Mammary epithelial cell (primary cell): Measurements from ENCODE around the gene HPS1.

Experiments
- EZH2 ChIP-seq: IDR thresholded peaks from 2 replicates; pipeline ENCODE4 v1.6.1; 2012; ENCODE audit warnings: low read length, inconsistent platforms, borderline replicate concordance
- TF ChIP-seq, protein P1 (sequence below), 2 donors: IDR thresholded peaks in 1 of 2; conservative IDR thresholded peaks in 1 of 2; 2 replicates each; pipeline ENCODE4 v1.5.1; 2011 to 2012; ENCODE audit warnings: inconsistent platforms in 2 of 2, low read length in 2 of 2, mild to moderate bottlenecking in 2 of 2, control low read depth in 1 of 2, low read depth in 1 of 2; ENCODE audit not compliant: insufficient read depth in 1 of 2; ENCODE audit errors: extremely low read depth in 1 of 2

- TF ChIP-seq, protein P1, sequence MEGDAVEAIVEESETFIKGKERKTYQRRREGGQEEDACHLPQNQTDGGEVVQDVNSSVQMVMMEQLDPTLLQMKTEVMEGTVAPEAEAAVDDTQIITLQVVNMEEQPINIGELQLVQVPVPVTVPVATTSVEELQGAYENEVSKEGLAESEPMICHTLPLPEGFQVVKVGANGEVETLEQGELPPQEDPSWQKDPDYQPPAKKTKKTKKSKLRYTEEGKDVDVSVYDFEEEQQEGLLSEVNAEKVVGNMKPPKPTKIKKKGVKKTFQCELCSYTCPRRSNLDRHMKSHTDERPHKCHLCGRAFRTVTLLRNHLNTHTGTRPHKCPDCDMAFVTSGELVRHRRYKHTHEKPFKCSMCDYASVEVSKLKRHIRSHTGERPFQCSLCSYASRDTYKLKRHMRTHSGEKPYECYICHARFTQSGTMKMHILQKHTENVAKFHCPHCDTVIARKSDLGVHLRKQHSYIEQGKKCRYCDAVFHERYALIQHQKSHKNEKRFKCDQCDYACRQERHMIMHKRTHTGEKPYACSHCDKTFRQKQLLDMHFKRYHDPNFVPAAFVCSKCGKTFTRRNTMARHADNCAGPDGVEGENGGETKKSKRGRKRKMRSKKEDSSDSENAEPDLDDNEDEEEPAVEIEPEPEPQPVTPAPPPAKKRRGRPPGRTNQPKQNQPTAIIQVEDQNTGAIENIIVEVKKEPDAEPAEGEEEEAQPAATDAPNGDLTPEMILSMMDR (conservative IDR thresholded peaks at IDR 0.05 in 1 of 2, IDR thresholded peaks at IDR 0.05 in 1 of 2; ENCODE audit: extremely low read depth in 1 of 2, insufficient read depth in 1 of 2, low read depth in 1 of 2, low read length in 2 of 2), result no peak
- TF ChIP-seq EZH2, result no peak
Observed at GRCh38 chr10:98456686-98457482, 10.1 kb upstream of the HPS1 start.
